Measurements from ENCODE around the gene NKAIN4. TPM values are rescaled to one million over a fixed set of nuclear protein-coding genes. Genes with fewer than 3 reads are reported as not detected.

Gene NKAIN4
- total and polyA plus RNA-seq, 2 experiments from 2014 or later: 12.6 to 13.2 TPM

DNA sequence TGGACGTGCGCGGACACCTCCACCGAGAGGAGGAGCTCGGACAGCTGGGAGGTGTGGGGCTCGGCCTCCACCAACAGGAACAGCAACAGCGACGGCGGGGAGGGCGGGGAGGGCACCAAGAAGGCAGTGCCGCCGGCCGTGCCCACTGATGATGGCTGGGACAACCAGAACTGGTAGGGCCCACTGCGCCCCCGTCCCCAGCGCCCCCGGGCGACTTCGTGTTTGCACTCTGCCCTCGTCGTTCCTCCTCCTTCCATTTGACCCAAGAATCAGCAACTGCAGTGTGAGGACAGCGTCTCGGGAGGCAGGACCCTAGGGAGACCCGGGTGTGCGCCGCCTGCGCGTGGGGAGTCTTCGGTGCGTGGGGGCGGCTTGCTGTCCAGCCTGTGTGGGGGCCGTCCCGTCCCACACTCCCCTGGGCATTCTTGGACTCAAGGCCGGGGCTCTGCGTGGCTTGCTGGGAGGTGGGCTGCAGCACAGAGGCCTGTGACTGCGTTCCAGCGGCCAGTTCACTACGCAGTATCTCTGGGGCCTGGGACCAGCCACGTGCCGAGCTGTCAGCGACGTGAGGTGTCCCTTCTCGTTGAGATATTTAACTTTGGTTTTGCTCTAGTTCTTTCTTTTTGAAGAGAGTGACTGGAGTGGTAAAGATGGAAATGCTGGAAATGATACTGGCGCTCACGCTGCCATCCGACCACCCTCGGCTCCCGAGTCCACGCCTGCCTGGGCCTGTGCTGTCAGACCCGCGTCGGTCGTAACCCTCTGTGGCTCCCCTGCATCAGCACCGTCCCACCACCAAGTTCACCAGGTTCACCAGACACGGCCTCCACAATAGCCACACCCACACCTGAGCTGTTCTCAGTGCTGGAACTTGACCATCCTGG, 33.7 kb upstream of the NKAIN4 start:
- no peak for ATAC-seq
- peaks cover 5% of the 10 kb centered on the region; the same call in 2 of the 3 replicates for H3K4me1 Mint-ChIP-seq
- no peak overlapping the region for H2AFZ ChIP-seq
- no peak overlapping the region for H3K4me2 ChIP-seq
- H3F3A ChIP-seq (replicated peaks; ENCODE audit: low read depth): no peaks in the 10 kb centered on the region
- no peaks in the 10 kb centered on the region for H3K9me3 Mint-ChIP-seq
- H3K4me1 ChIP-seq (ENCODE audit: insufficient read depth): peaks cover 6% of the 10 kb centered on the region; the same call in 1 of the 2 replicates
- H3K27me3 ChIP-seq (ENCODE audit: insufficient read depth): no peaks in the 10 kb centered on the region
- no peak overlapping the region; the same call in 2 of the 3 replicates for H3K4me3 Mint-ChIP-seq
- H3K4me3 ChIP-seq: no peak overlapping the region
- H3K36me3 Mint-ChIP-seq (ENCODE audit: low read depth): peaks cover 19% of the 10 kb centered on the region
- H3K27ac ChIP-seq (ENCODE audit: low read depth): no peak overlapping the region
- TF ChIP-seq CREB1 (CRISPR knock-in tag; IDR thresholded peaks at IDR 0.05; ENCODE audit: low read depth): no peak
- TF ChIP-seq POLR2AphosphoS5 (IDR thresholded peaks at IDR 0.05; ENCODE audit: low read depth): no peak
- TF ChIP-seq JUNB (IDR thresholded peaks at IDR 0.05; ENCODE audit: unreplicated experiment): no peak
- TF ChIP-seq, protein P1, sequence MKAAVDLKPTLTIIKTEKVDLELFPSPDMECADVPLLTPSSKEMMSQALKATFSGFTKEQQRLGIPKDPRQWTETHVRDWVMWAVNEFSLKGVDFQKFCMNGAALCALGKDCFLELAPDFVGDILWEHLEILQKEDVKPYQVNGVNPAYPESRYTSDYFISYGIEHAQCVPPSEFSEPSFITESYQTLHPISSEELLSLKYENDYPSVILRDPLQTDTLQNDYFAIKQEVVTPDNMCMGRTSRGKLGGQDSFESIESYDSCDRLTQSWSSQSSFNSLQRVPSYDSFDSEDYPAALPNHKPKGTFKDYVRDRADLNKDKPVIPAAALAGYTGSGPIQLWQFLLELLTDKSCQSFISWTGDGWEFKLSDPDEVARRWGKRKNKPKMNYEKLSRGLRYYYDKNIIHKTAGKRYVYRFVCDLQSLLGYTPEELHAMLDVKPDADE (IDR thresholded peaks at IDR 0.05): no peak
- TF ChIP-seq, protein P2, sequence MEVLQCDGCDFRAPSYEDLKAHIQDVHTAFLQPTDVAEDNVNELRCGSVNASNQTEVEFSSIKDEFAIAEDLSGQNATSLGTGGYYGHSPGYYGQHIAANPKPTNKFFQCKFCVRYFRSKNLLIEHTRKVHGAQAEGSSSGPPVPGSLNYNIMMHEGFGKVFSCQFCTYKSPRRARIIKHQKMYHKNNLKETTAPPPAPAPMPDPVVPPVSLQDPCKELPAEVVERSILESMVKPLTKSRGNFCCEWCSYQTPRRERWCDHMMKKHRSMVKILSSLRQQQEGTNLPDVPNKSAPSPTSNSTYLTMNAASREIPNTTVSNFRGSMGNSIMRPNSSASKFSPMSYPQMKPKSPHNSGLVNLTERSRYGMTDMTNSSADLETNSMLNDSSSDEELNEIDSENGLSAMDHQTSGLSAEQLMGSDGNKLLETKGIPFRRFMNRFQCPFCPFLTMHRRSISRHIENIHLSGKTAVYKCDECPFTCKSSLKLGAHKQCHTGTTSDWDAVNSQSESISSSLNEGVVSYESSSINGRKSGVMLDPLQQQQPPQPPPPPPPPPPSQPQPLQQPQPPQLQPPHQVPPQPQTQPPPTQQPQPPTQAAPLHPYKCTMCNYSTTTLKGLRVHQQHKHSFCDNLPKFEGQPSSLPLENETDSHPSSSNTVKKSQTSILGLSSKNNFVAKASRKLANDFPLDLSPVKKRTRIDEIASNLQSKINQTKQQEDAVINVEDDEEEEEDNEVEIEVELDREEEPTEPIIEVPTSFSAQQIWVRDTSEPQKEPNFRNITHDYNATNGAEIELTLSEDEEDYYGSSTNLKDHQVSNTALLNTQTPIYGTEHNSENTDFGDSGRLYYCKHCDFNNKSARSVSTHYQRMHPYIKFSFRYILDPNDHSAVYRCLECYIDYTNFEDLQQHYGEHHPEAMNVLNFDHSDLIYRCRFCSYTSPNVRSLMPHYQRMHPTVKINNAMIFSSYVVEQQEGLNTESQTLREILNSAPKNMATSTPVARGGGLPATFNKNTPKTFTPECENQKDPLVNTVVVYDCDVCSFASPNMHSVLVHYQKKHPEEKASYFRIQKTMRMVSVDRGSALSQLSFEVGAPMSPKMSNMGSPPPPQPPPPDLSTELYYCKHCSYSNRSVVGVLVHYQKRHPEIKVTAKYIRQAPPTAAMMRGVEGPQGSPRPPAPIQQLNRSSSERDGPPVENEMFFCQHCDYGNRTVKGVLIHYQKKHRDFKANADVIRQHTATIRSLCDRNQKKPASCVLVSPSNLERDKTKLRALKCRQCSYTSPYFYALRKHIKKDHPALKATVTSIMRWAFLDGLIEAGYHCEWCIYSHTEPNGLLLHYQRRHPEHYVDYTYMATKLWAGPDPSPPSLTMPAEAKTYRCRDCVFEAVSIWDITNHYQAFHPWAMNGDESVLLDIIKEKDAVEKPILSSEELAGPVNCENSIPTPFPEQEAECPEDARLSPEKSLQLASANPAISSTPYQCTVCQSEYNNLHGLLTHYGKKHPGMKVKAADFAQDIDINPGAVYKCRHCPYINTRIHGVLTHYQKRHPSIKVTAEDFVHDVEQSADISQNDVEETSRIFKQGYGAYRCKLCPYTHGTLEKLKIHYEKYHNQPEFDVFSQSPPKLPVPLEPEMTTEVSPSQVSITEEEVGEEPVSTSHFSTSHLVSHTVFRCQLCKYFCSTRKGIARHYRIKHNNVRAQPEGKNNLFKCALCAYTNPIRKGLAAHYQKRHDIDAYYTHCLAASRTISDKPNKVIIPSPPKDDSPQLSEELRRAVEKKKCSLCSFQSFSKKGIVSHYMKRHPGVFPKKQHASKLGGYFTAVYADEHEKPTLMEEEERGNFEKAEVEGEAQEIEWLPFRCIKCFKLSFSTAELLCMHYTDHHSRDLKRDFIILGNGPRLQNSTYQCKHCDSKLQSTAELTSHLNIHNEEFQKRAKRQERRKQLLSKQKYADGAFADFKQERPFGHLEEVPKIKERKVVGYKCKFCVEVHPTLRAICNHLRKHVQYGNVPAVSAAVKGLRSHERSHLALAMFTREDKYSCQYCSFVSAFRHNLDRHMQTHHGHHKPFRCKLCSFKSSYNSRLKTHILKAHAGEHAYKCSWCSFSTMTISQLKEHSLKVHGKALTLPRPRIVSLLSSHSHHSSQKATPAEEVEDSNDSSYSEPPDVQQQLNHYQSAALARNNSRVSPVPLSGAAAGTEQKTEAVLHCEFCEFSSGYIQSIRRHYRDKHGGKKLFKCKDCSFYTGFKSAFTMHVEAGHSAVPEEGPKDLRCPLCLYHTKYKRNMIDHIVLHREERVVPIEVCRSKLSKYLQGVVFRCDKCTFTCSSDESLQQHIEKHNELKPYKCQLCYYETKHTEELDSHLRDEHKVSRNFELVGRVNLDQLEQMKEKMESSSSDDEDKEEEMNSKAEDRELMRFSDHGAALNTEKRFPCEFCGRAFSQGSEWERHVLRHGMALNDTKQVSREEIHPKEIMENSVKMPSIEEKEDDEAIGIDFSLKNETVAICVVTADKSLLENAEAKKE (CRISPR knock-in tag; IDR thresholded peaks at IDR 0.05): no peak
- no peak for TF ChIP-seq STAT1 (IDR thresholded peaks at IDR 0.05; ENCODE audit: unreplicated experiment)
- no peak for TF ChIP-seq EZH2phosphoT487 (IDR thresholded peaks at IDR 0.05; ENCODE audit: unreplicated experiment)
- TF ChIP-seq CTCF (conservative IDR thresholded peaks at IDR 0.05; ENCODE audit: low read depth in 2 of 2): no peak
- TF ChIP-seq, protein P3, sequence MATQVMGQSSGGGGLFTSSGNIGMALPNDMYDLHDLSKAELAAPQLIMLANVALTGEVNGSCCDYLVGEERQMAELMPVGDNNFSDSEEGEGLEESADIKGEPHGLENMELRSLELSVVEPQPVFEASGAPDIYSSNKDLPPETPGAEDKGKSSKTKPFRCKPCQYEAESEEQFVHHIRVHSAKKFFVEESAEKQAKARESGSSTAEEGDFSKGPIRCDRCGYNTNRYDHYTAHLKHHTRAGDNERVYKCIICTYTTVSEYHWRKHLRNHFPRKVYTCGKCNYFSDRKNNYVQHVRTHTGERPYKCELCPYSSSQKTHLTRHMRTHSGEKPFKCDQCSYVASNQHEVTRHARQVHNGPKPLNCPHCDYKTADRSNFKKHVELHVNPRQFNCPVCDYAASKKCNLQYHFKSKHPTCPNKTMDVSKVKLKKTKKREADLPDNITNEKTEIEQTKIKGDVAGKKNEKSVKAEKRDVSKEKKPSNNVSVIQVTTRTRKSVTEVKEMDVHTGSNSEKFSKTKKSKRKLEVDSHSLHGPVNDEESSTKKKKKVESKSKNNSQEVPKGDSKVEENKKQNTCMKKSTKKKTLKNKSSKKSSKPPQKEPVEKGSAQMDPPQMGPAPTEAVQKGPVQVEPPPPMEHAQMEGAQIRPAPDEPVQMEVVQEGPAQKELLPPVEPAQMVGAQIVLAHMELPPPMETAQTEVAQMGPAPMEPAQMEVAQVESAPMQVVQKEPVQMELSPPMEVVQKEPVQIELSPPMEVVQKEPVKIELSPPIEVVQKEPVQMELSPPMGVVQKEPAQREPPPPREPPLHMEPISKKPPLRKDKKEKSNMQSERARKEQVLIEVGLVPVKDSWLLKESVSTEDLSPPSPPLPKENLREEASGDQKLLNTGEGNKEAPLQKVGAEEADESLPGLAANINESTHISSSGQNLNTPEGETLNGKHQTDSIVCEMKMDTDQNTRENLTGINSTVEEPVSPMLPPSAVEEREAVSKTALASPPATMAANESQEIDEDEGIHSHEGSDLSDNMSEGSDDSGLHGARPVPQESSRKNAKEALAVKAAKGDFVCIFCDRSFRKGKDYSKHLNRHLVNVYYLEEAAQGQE (IDR thresholded peaks at IDR 0.05; ENCODE audit: unreplicated experiment): no peak
- no peak for TF ChIP-seq ZNF114 (CRISPR knock-in tag; IDR thresholded peaks at IDR 0.05)
- no peak for TF ChIP-seq NANOG (IDR thresholded peaks at IDR 0.05; ENCODE audit: borderline replicate concordance)
- TF ChIP-seq ZNF331 (CRISPR knock-in tag; IDR thresholded peaks at IDR 0.05; ENCODE audit: low read depth): no peak
- no peak for TF ChIP-seq EZH2 (IDR thresholded peaks at IDR 0.05; ENCODE audit: low read depth, unreplicated experiment)
- no peaks in the 10 kb centered on the region for H4K20me1 ChIP-seq (replicated peaks; ENCODE audit: insufficient read depth)
- no peaks in the 10 kb centered on the region for H3K9me2 ChIP-seq (ENCODE audit: insufficient read depth)
- no peak for DNase-seq (ENCODE audit: low spot score)
- no peak overlapping the region for H3K27ac Mint-ChIP-seq
- no peaks in the 10 kb centered on the region for H3K79me2 ChIP-seq (replicated peaks; ENCODE audit: insufficient read depth)
- H3K36me3 ChIP-seq (ENCODE audit: insufficient read depth): no peaks in the 10 kb centered on the region; the same call in 1 of the 2 replicates
- peaks cover 19% of the 10 kb centered on the region for H3K27me3 Mint-ChIP-seq (ENCODE audit: insufficient read depth, low read depth, poor library complexity)
